H1 (cell line): ENCODE data around the gene ARID1B. TPM values are rescaled to one million over a fixed set of nuclear protein-coding genes. Genes with fewer than 3 reads are reported as not detected.
A peak's percentile ranks its signal among the peaks of the same experiment; 100 is the strongest.

ENCODE experiments used
- CTCF ChIA-PET: fragments of 300-600 bp; sonication (Branson Sonifier 250); formaldehyde crosslinking; loops from one replicate; lab custom pipeline; 2021; ENCODE audit not compliant: partially characterized antibody; lab: Charles Lee
- POLR2A ChIA-PET: fragments of 300-600 bp; sonication (Branson Sonifier 250); formaldehyde crosslinking; loops from one replicate; lab custom pipeline; 2021; ENCODE audit warnings: inconsistent platforms; ENCODE audit not compliant: partially characterized antibody; lab: Charles Lee
- DNase-seq, 2 experiments: peaks; one replicate each; pipeline versions ENCODE4 v3.0.0 to v3.0.0-alpha.2; 2010 to 2022; ENCODE audit warnings: low spot score in 2 of 2, low read depth in 1 of 2, mixed read lengths in 1 of 2
- FAIRE-seq: peaks from 2 replicates; lab custom pipeline; 2011; peaks lifted over from hg19 to GRCh38; lab: Jason Lieb, UNC
- H2AFZ ChIP-seq: 2 replicates; pipeline ENCODE4 v1.8.1; 2012; ENCODE audit warnings: low read length, inconsistent platforms
- H2AK5ac ChIP-seq: 2 replicates; pipeline ENCODE4 v1.6.1; 2013; ENCODE audit warnings: low read depth, low read length
- H2BK120ac ChIP-seq: replicated peaks from 2 replicates; pipeline ENCODE3; 2013; ENCODE audit warnings: low read depth, low read length, inconsistent platforms
- H2BK12ac ChIP-seq: 2 replicates; pipeline ENCODE4 v1.6.1; 2013; ENCODE audit warnings: low read depth, low read length
- H2BK15ac ChIP-seq: 2 replicates; pipeline ENCODE4 v1.6.1; 2013; ENCODE audit warnings: low read length
- H2BK20ac ChIP-seq: 2 replicates; pipeline ENCODE4 v1.6.1; 2013; ENCODE audit warnings: low read length
- H2BK5ac ChIP-seq: 2 replicates; pipeline ENCODE4 v1.6.1; 2013; ENCODE audit warnings: low read depth, low read length
- H3K14ac ChIP-seq: 2 replicates; pipeline ENCODE4 v1.6.1; 2013; ENCODE audit warnings: inconsistent platforms; ENCODE audit not compliant: insufficient read length
- H3K18ac ChIP-seq: 2 replicates; pipeline ENCODE4 v1.6.1; 2013; ENCODE audit warnings: low read length; ENCODE audit errors: extremely low read depth
- H3K23ac ChIP-seq: 2 replicates; pipeline ENCODE4 v1.6.1; 2013; ENCODE audit warnings: inconsistent platforms; ENCODE audit not compliant: insufficient read length
- H3K23me2 ChIP-seq: 2 replicates; pipeline ENCODE4 v1.6.1; 2013; ENCODE audit warnings: low read depth, low read length
- H3K27ac ChIP-seq: 2 replicates; pipeline ENCODE4 v1.6.1; 2011; ENCODE audit warnings: low read depth, low read length, inconsistent platforms
- H3K27me3 ChIP-seq, 4 experiments: replicated peaks in 1 of 4; 1 replicate in 1 of 4; 2 replicates in 3 of 4; pipeline versions ENCODE4 v1.6.1 to v1.8.1; 2011 to 2013; ENCODE audit warnings: low read length in 3 of 4, mild to moderate bottlenecking in 3 of 4, inconsistent platforms in 2 of 4, mixed read lengths in 2 of 4, moderate library complexity in 1 of 4; ENCODE audit not compliant: control insufficient read depth in 3 of 4, insufficient read depth in 3 of 4; ENCODE audit errors: extremely low read depth in 1 of 4
- H3K36me3 ChIP-seq, 4 experiments: 2 replicates each; pipeline versions ENCODE4 v1.6.1 to v1.8.1; 2011 to 2013; ENCODE audit warnings: mild to moderate bottlenecking in 4 of 4, low read length in 3 of 4, moderate library complexity in 2 of 4, control low read depth in 1 of 4, inconsistent platforms in 1 of 4; ENCODE audit not compliant: insufficient read depth in 4 of 4, control insufficient read depth in 2 of 4
- H3K4ac ChIP-seq: replicated peaks from 2 replicates; pipeline ENCODE3; 2013; ENCODE audit warnings: low read length, low read depth, mixed read lengths, inconsistent platforms; ENCODE audit not compliant: insufficient read length
- H3K4me1 ChIP-seq, 4 experiments: replicated peaks in 1 of 4; 1 replicate in 1 of 4; 2 replicates in 3 of 4; pipeline versions ENCODE4 v1.6.1 to v1.8.1; 2011 to 2013; ENCODE audit warnings: low read length in 3 of 4, inconsistent platforms in 2 of 4, mixed read lengths in 1 of 4; ENCODE audit not compliant: insufficient read depth in 4 of 4, control insufficient read depth in 3 of 4
- H3K4me2 ChIP-seq, 2 experiments: 2 replicates each; pipeline versions ENCODE4 v1.6.1 to v1.8.1; 2011 to 2013; ENCODE audit warnings: low read depth in 2 of 2, low read length in 2 of 2, control low read depth in 1 of 2, inconsistent platforms in 1 of 2, mild to moderate bottlenecking in 1 of 2; ENCODE audit not compliant: insufficient read depth in 1 of 2
- H3K4me3 ChIP-seq, 4 experiments: fragments of 200-600, 300-600 bp in 1 of 4; sonication (generic), shearing (Covaris generic), sonication (Bioruptor Twin) in 1 of 4; 2 replicates each; pipeline versions ENCODE4 v1.5.1 to v1.8.1; 2011 to 2016; ENCODE audit warnings: low read length in 4 of 4, low read depth in 3 of 4, control low read depth in 2 of 4, inconsistent platforms in 2 of 4, mild to moderate bottlenecking in 2 of 4, mixed read lengths in 1 of 4, moderate library complexity in 1 of 4; ENCODE audit not compliant: insufficient read depth in 2 of 4; ENCODE audit errors: extremely low read depth in 1 of 4
- H3K56ac ChIP-seq: replicated peaks from 2 replicates; pipeline ENCODE3; 2013; ENCODE audit warnings: low read depth, mild to moderate bottlenecking, mixed read lengths, low read length, inconsistent platforms; ENCODE audit not compliant: insufficient read length
- H3K79me1 ChIP-seq: 2 replicates; pipeline ENCODE4 v1.6.1; 2013; ENCODE audit warnings: low read depth, low read length, control low read depth
- H3K79me2 ChIP-seq, 2 experiments: 2 replicates each; pipeline versions ENCODE4 v1.6.1 to v1.8.1; 2012 to 2013; ENCODE audit warnings: low read length in 2 of 2, mild to moderate bottlenecking in 2 of 2, inconsistent platforms in 1 of 2; ENCODE audit not compliant: insufficient read depth in 2 of 2, control insufficient read depth in 1 of 2
- H3K9ac ChIP-seq, 4 experiments: replicated peaks in 1 of 4; 1 replicate in 1 of 4; 2 replicates in 3 of 4; pipeline versions ENCODE4 v1.6.1 to v1.8.1; 2011 to 2013; ENCODE audit warnings: low read depth in 3 of 4, low read length in 3 of 4, control low read depth in 2 of 4, mild to moderate bottlenecking in 2 of 4, moderate library complexity in 2 of 4, inconsistent platforms in 1 of 4; ENCODE audit errors: extremely low read depth in 1 of 4
- H3K9me3 ChIP-seq, 2 experiments: 2 replicates each; pipeline versions ENCODE4 v1.6.1 to v1.8.1; 2012 to 2013; ENCODE audit warnings: mild to moderate bottlenecking in 2 of 2, moderate library complexity in 2 of 2, control low read depth in 1 of 2, inconsistent platforms in 1 of 2, low read depth in 1 of 2, low read length in 1 of 2, mixed read lengths in 1 of 2; ENCODE audit not compliant: insufficient read depth in 2 of 2
- H4K20me1 ChIP-seq, 2 experiments: replicated peaks in 1 of 2; 2 replicates each; pipeline versions ENCODE3 to v1.8.1; 2011 to 2013; ENCODE audit warnings: inconsistent platforms in 2 of 2, low read length in 2 of 2, mild to moderate bottlenecking in 1 of 2; ENCODE audit not compliant: insufficient read depth in 2 of 2, control insufficient read depth in 1 of 2
- H4K5ac ChIP-seq: 2 replicates; pipeline ENCODE4 v1.6.1; 2013; ENCODE audit warnings: low read length, low read depth, mixed read lengths, inconsistent platforms; ENCODE audit not compliant: insufficient read length
- H4K8ac ChIP-seq: 2 replicates; pipeline ENCODE4 v1.8.0; 2013; ENCODE audit warnings: mild to moderate bottlenecking, moderate library complexity, low read length, inconsistent platforms; ENCODE audit not compliant: insufficient read depth; ENCODE audit errors: extremely low read depth
- H4K91ac ChIP-seq: replicated peaks from 2 replicates; pipeline ENCODE3; 2013; ENCODE audit warnings: low read length, mixed read lengths, inconsistent platforms; ENCODE audit not compliant: insufficient read length
- BCL11A ChIP-seq, 2 experiments: IDR thresholded peaks; one replicate each; pipeline ENCODE4 v1.6.1; 2011; ENCODE audit warnings: low read depth in 2 of 2, low read length in 2 of 2, mild to moderate bottlenecking in 2 of 2
- BRCA1 ChIP-seq: IDR thresholded peaks from 2 replicates; pipeline ENCODE4 v1.6.1; 2012; ENCODE audit warnings: low read depth, low read length, improper control_type of control experiment
- CBX8 ChIP-seq: fragments of 300-800, 300-1000 bp; sonication (generic); IDR thresholded peaks from 2 replicates; pipeline ENCODE4 v1.7.1; 2016; ENCODE audit warnings: low read depth, low read length, borderline replicate concordance
- CEBPB ChIP-seq: IDR thresholded peaks from 2 replicates; pipeline ENCODE4 v1.6.1; 2012; ENCODE audit warnings: low read depth, low read length
- CHD2 ChIP-seq: IDR thresholded peaks from 2 replicates; pipeline ENCODE4 v1.6.1; 2012; ENCODE audit warnings: low read length, improper control_type of control experiment
- CREB1 ChIP-seq: IDR thresholded peaks from 2 replicates; pipeline ENCODE4 v1.6.1; 2012; ENCODE audit warnings: inconsistent platforms
- EZH2 ChIP-seq: fragments of 200-600 bp; sonication (generic); IDR thresholded peaks from 2 replicates; pipeline ENCODE4 v1.7.1; 2012; ENCODE audit warnings: low read depth, mild to moderate bottlenecking, moderate library complexity, low read length, inconsistent platforms; ENCODE audit not compliant: severe bottlenecking
- NANOG ChIP-seq: IDR thresholded peaks from 2 replicates; pipeline ENCODE4 v1.6.1; 2011; ENCODE audit warnings: low read length, low read depth, mild to moderate bottlenecking, inconsistent platforms; ENCODE audit not compliant: insufficient read depth, poor library complexity, severe bottlenecking
- NRF1 ChIP-seq: IDR thresholded peaks from 2 replicates; pipeline ENCODE4 v1.6.1; 2011; ENCODE audit warnings: mild to moderate bottlenecking, low read depth, low read length, improper control_type of control experiment
- RAD21 ChIP-seq, 2 experiments: IDR thresholded peaks in 1 of 2; conservative IDR thresholded peaks in 1 of 2; 2 replicates each; pipeline ENCODE4 v1.6.1; 2011; ENCODE audit warnings: low read depth in 2 of 2, low read length in 2 of 2, improper control_type of control experiment in 1 of 2, inconsistent platforms in 1 of 2, mild to moderate bottlenecking in 1 of 2, moderate library complexity in 1 of 2
- RXRA ChIP-seq: IDR thresholded peaks from 2 replicates; pipeline ENCODE4 v1.6.1; 2011; ENCODE audit warnings: low read depth, mild to moderate bottlenecking, low read length, moderate library complexity; ENCODE audit not compliant: insufficient read depth
- SRF ChIP-seq: IDR thresholded peaks from 2 replicates; pipeline ENCODE4 v1.6.1; 2011; ENCODE audit warnings: mild to moderate bottlenecking, low read depth, low read length, moderate library complexity
- YY1 ChIP-seq: IDR thresholded peaks from 2 replicates; pipeline ENCODE4 v1.6.1; 2011; ENCODE audit warnings: low read depth, mild to moderate bottlenecking, low read length
- WGBS, 2 experiments: shearing (Covaris generic) in 1 of 2; methylation state at CpG; one replicate each; pipeline versions ENCODE4 v1.1.6 to v1.1.7; 2013 to 2015; ENCODE audit warnings: low lambda C conversion rate in 2 of 2, mixed read lengths in 2 of 2, inconsistent platforms in 1 of 2, low coverage in 1 of 2, missing lambda C conversion rate in 1 of 2; ENCODE audit not compliant: insufficient replicate concordance in 2 of 2, insufficient coverage in 1 of 2, insufficient read length in 1 of 2; ENCODE audit errors: extremely low coverage in 1 of 2, missing lambda C conversion rate in 1 of 2; 5-methylcytosine and 5-hydroxymethylcytosine counted together
- polyA plus RNA-seq, 7 experiments: library from polyadenylated mRNA; depleted of rRNA in 3 of 7; stranded (reverse) in 5 of 7; unstranded in 2 of 7; fragments of >200 nt in 5 of 7; fragments of 200-250 nt in 2 of 7; gene quantifications; 1 replicate in 5 of 7; 2 replicates in 1 of 7; 4 replicates in 1 of 7; pipeline versions ENCODE4 v1.2.1 to v1.2.3, GENCODE V29; 2011 to 2013; ENCODE audit warnings: missing spikeins in 2 of 7, mixed read lengths in 2 of 7
- total RNA-seq: library from RNA; stranded (reverse); fragmentation: NEBNext Ultra II Directional; extraction: Animal tissue kit (Norgen Biotek cat#: 25700); gene quantifications from 2 replicates; pipeline ENCODE4 v1.2.1, GENCODE V29; 2021

The ARID1B gene
- total and polyA plus RNA-seq, 2 of the 8 experiments (the other 6 are each of a cell fraction or from before 2014, with no cell fraction given), result 24.3 to 70.3 TPM

DNA sequence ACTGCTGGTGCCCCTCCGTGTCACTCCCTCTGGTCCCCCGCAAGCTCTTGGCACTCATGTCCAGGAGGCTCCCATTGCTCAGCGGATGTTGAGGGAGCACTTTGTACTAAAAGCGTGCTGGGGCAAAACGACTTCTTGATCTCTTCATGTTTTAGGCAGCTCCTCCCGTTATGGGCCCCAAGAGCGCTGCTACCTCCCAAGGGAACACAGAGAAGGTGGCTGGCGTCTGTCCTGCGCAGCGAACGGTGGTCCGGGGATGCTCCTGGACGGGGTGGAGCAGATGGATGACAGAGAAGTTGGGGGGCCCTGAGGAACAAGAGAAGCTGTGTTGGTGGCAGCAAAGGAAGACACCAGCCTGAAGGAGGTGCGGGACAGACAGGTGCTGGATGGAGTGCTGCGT, 446.3 kb downstream of the ARID1B start:
- Histone ChIP-seq H2BK12ac (no peak overlapping the region), H2BK120ac (no peak overlapping the region), H3K23me2 (peaks cover 3% of the 10 kb centered on the region; the same call in 1 of the 2 replicates), H2BK20ac (no peak overlapping the region), H3K4me2 (no peak overlapping the region), H3K79me2 (no peaks in the 10 kb centered on the region), H4K5ac (no peak overlapping the region), H3K56ac (no peak overlapping the region), H2BK15ac (0 out of 2 replicates have a peak overlapping the region, but pooled peaks have one; percentile 72)
- no peak for TF ChIP-seq CREB1
- TF ChIP-seq SRF, result no peak
- TF ChIP-seq NANOG, result no peak
- no peak for TF ChIP-seq CEBPB
- TF ChIP-seq BRCA1, result no peak
- TF ChIP-seq CHD2, result no peak
- TF ChIP-seq RAD21 (IDR thresholded peaks at IDR 0.05 in 1 of 2, conservative IDR thresholded peaks at IDR 0.05 in 1 of 2; ENCODE audit: low read depth in 2 of 2, low read length in 2 of 2), result no peak
- TF ChIP-seq NRF1, result no peak
- TF ChIP-seq CBX8, result no peak
- TF ChIP-seq RXRA, result no peak
- TF ChIP-seq BCL11A (IDR thresholded peaks at IDR 0.05; ENCODE audit: low read depth in 2 of 2, low read length in 2 of 2), result no peak
- TF ChIP-seq EZH2, result no peak
- no peak for TF ChIP-seq YY1
- TF ChIP-seq, all 59 proteins: peak for 0
- Histone ChIP-seq H3K4me3 (no peak overlapping the region), H3K27me3 (peaks cover 0 to 2% (median 0%) of the 10 kb centered on the region in 4 experiments; a peak in 1 of 7 replicates), H4K20me1 (peaks cover 0 to 3% of the 10 kb centered on the region in 2 experiments), H3K4ac (no peak overlapping the region), H3K79me1 (no peaks in the 10 kb centered on the region), H4K8ac (no peak overlapping the region), H3K36me3 (no peaks in the 10 kb centered on the region), H2AFZ (no peak overlapping the region), H2BK5ac (no peak overlapping the region), H3K18ac (no peak overlapping the region), H3K23ac (no peak overlapping the region), H2AK5ac (0 out of 2 replicates have a peak overlapping the region, but pooled peaks have one; percentile 53), H4K91ac (no peak overlapping the region), H3K9me3 (no peaks in the 10 kb centered on the region), H3K4me1 (peaks cover 0 to 14% (median 0%) of the 10 kb centered on the region in 4 experiments; a peak in 1 of 7 replicates), H3K9ac (no peak overlapping the region), H3K27ac (no peak overlapping the region), H3K14ac (no peak overlapping the region)
- no peak for FAIRE-seq
- ChIA-PET CTCF (interaction anchor here (0.5 to 2.3 kb wide), 5 partner anchors 10 to 456 kb away, joined by 3 to 7 read pairs (median 3); no protein-coding TSS in a partner anchor), POLR2A (interaction anchor here (1.2 kb wide), 1 partner anchor 9 kb away, joined by 3 read pairs; no protein-coding TSS in a partner anchor)
- DNase-seq, result no peak
- WGBS, 2 experiments, result 92% methylated on average over 13 of the region's 15 CpGs; no CpG with 5 or more reads in 1 of the 2 experiments
